Lower lobe of right lung (tissue), 2 donors: ENCODE data around the gene SLC16A6. TPM values are rescaled to one million over a fixed set of nuclear protein-coding genes. Genes with fewer than 3 reads are reported as not detected.
"Not testable (repeated sequence)": the region's sequence is repeated elsewhere in the genome, so short reads cannot be mapped to it uniquely, and the experiment has no call there.

Source experiments
- ATAC-seq, 2 donors: fragments of 200-7000 bp; cut with Tn5 transposase; one replicate each; pipeline ENCODE4 v1.9.1; 2020 to 2022; ENCODE audit warnings: mild to moderate bottlenecking in 2 of 2, moderate library complexity in 2 of 2
- DNase-seq: peaks from one replicate; pipeline ENCODE4 v3.0.0-alpha.2; 2020
- H3K27ac ChIP-seq: fragments of 200-600 bp; one replicate; pipeline ENCODE4 v1.8.0; 2022
- H3K27me3 ChIP-seq: fragments of 200-600 bp; one replicate; pipeline ENCODE4 v1.8.0; 2022; ENCODE audit warnings: low read depth
- H3K36me3 ChIP-seq: fragments of 200-600 bp; one replicate; pipeline ENCODE4 v1.8.0; 2022; ENCODE audit warnings: mild to moderate bottlenecking
- H3K4me1 ChIP-seq: fragments of 200-600 bp; one replicate; pipeline ENCODE4 v1.8.0; 2022
- H3K4me3 ChIP-seq: fragments of 200-600 bp; one replicate; pipeline ENCODE4 v1.8.0; 2022; ENCODE audit warnings: mild to moderate bottlenecking
- H3K9me3 ChIP-seq: fragments of 200-600 bp; one replicate; pipeline ENCODE4 v1.8.0; 2022
- intact Hi-C: fragments of 100-400 bp; cut with DNase I; formaldehyde crosslinking; loops from one replicate; pipeline ENCODE4 v1.11.0; 2022
- total RNA-seq: library from RNA; stranded (reverse); fragmentation: NEBNext Ultra II Directional; extraction: Animal tissue kit (Norgen Biotek cat#: 25700); gene quantifications from one replicate; pipeline ENCODE4 v1.2.1, GENCODE V29; 2021
- TF ChIP-seq, protein P1 (sequence below): fragments of 200-600 bp; IDR thresholded peaks from one replicate; pipeline ENCODE4 v1.8.0; 2022; ENCODE audit warnings: antibody characterized with exemption, mild to moderate bottlenecking
- donor health status: DM: no; HTN: yes; CAD: no; lungs with severe emphysema.

Gene SLC16A6
- total RNA-seq, 1 donor from 2014 or later = 7.5 TPM

DNA sequence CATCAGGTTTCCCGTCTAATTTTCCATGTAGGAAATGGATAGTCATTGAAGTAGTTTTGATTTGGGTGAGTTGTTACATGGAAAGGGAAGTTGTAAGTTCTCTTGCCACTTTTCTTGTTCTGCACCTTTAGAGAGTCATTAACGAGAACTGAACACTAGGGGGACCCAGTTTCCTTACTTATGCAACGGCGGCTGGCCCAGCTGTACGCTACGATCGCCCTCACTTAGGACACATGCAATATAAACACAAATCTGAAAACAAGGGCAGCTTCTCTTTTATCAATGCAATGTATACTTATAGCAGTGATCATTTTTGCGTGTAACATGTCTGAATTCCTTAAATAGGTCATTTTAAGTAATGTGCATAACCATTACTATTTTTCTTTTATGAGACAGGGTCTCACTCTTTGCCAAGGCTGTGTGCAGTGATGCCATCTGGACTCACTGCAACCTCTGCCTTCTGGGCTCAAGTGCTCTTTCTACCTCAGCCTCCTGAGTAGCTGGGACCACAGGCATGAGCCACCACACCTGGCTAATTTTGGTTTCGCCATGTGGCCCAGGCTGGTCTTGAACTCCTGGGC, 27.7 kb downstream of the SLC16A6 start:
- H3K4me3 ChIP-seq, H3K27ac ChIP-seq, DNase-seq, intact Hi-C loops, H3K9me3 ChIP-seq, H3K36me3 ChIP-seq, H3K27me3 ChIP-seq: not testable (repeated sequence)
- ATAC-seq = peak; percentile 80 to 82
- TF ChIP-seq, protein P1, sequence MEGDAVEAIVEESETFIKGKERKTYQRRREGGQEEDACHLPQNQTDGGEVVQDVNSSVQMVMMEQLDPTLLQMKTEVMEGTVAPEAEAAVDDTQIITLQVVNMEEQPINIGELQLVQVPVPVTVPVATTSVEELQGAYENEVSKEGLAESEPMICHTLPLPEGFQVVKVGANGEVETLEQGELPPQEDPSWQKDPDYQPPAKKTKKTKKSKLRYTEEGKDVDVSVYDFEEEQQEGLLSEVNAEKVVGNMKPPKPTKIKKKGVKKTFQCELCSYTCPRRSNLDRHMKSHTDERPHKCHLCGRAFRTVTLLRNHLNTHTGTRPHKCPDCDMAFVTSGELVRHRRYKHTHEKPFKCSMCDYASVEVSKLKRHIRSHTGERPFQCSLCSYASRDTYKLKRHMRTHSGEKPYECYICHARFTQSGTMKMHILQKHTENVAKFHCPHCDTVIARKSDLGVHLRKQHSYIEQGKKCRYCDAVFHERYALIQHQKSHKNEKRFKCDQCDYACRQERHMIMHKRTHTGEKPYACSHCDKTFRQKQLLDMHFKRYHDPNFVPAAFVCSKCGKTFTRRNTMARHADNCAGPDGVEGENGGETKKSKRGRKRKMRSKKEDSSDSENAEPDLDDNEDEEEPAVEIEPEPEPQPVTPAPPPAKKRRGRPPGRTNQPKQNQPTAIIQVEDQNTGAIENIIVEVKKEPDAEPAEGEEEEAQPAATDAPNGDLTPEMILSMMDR = peak; percentile 61
- H3K4me1 ChIP-seq = peaks cover 15% of the 10 kb centered on the region

DNA sequence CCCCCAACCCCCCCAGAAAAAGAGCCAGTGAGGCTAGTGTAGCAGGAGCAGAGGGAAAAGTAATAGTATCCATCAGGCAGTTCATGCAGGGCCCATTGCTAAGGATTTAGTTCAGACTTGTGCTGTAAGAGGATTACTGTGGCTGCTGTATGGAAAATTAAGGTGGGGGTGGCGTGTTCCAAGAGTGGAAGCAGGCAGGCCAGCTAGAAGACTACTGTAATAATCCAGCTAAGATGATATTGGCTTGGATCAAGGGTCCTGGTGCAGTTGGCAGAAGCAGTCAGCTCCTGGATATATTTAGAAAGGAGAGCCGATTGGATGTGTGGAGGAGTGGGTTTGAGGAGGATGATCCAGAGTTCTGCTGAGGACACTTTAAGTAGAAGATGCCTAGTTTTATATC, 28.5 kb downstream of the SLC16A6 start:
- ATAC-seq, DNase-seq, H3K27ac ChIP-seq, H3K4me3 ChIP-seq, H3K36me3 ChIP-seq, intact Hi-C loops, H3K27me3 ChIP-seq, H3K9me3 ChIP-seq: not testable (repeated sequence)
- peaks cover 19% of the 10 kb centered on the region for H3K4me1 ChIP-seq

DNA sequence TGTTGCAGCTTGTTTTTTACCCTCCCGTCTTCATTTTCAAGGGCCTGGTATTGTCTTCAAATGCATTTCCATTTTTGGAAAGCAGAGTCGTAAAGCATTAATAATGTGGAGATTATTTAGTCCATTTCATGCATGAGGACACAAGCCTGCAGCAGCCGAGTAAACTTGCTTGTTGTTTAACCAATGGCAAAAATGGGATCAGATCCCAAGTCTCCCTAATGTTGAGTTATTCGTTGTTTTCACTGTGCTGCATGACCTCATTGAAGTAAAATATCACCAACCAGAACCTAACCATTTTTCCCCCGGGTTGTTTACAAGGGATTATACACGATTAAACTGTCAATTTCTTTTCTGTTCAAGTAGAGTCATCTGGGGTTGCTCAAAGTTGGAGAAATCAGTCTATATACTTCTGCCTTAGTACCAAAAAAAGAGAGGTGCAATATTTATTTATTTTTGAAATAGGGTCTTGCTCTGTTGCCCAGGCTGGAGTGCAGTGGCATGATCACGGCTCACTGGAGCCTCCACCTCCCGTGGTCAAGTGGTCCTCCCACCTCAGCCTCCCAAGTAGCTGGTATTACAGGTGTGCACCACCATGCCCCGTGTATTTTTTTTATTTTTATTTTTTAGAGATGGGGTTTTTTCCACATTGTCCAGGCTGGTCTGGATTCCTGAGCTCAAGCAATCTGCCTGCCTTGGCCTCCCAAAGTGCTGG, 30.7 kb downstream of the SLC16A6 start:
- no peak for ATAC-seq
- H3K9me3 ChIP-seq = no peaks in the 10 kb centered on the region
- H3K4me3 ChIP-seq = no peak overlapping the region
- intact Hi-C loops = no loop called here
- H3K27ac ChIP-seq = no peak overlapping the region
- peaks cover 19% of the 10 kb centered on the region for H3K4me1 ChIP-seq
- TF ChIP-seq, protein P1 = no peak
- DNase-seq = no peak
- H3K36me3 ChIP-seq = peaks cover 21% of the 10 kb centered on the region
- no peaks in the 10 kb centered on the region for H3K27me3 ChIP-seq

DNA sequence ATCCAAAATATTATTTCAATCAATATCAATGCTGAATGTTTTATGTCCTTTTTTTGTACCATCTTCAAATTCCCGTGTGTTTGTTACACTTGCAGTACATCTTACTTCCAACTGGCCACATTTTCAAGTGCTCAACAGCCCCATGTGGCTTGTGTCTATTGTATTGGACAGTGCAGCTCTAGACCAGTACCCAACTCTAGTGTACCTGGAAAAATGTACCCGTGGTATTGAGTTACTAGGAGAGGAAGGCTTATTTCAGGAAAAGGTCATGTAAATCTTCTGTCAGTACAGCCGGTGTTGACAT, 31.3 kb downstream of the SLC16A6 start:
- Histone ChIP-seq H3K4me1 (peaks cover 19% of the 10 kb centered on the region), H3K27ac (peak overlapping the region; percentile 83), H3K36me3 (peaks cover 27% of the 10 kb centered on the region)
- DNase-seq, intact Hi-C loops, H3K4me3 ChIP-seq, H3K9me3 ChIP-seq, ATAC-seq, H3K27me3 ChIP-seq: not testable (repeated sequence)

DNA sequence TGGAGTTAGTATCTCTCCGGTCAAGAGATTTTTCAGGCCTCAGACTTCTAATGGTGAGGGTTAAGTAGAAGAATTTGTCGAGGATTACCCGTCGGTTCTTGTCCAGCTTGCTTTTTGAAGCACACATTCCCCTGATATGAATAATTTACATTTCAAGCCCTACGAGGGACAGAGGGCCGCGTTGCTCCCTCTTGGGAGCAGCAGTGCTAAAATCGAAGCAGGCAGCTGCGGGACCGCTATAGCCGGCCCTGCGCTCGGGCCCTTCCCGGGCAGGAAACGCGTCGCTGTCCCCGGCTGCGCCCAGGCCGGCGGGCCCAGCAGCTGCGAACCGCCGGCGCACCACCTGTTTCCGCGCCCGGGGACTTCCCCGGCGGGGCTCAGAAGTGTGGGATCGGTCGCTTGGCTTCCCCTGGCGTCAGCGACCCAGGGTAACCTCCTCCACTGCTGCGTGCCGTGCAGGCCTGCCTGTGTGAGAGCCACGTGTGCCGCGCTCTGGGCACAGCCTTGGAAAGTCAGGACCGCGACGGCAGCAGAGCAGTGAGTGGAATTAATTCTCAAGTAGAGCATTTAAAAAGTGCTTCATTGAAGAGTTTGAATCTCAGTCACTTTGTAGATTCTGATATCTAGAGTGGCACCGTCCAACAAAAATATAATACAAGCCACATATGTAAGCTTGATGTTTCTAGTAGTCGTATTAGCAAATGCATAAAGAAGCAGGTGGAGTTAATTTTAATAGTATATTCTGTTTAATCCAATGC, 31.9 kb downstream of the SLC16A6 start:
- intact Hi-C loops, H3K27me3 ChIP-seq, H3K9me3 ChIP-seq: not testable (repeated sequence)
- H3K36me3 ChIP-seq = peaks cover 32% of the 10 kb centered on the region
- DNase-seq (peak; percentile 79), ATAC-seq (peak; percentile 95 to 96)
- H3K4me1 ChIP-seq = peaks cover 24% of the 10 kb centered on the region
- H3K4me3 ChIP-seq = peak overlapping the region; percentile 25
- H3K27ac ChIP-seq = peak overlapping the region; percentile 83

DNA sequence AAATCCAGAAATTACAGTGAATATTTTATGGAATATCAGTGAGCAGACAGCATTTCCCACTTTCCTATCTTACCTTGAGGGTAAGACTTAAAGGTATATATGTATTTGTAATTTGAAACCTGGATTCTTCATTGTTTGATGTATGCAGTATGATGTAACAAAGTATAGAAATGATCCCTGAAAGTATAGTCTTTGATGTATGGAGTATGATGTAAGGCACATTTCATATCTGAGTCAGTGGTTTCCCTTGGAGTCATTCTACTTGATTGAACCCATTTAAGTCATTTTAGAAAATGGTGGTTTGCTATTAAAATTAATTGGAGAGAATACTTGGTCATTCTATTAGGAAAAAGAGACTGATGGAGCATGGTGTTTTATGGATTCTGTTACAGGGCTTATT, 33.0 kb downstream of the SLC16A6 start:
- Histone ChIP-seq H3K4me1 (peaks cover 23% of the 10 kb centered on the region), H3K9me3 (no peaks in the 10 kb centered on the region), H3K36me3 (peaks cover 35% of the 10 kb centered on the region), H3K27ac (peak overlapping the region; percentile 83), H3K27me3 (no peaks in the 10 kb centered on the region), H3K4me3 (no peak overlapping the region)
- DNase-seq (no peak), ATAC-seq (no peak)
- TF ChIP-seq, protein P1 = no peak
- intact Hi-C loops = no loop called here

DNA sequence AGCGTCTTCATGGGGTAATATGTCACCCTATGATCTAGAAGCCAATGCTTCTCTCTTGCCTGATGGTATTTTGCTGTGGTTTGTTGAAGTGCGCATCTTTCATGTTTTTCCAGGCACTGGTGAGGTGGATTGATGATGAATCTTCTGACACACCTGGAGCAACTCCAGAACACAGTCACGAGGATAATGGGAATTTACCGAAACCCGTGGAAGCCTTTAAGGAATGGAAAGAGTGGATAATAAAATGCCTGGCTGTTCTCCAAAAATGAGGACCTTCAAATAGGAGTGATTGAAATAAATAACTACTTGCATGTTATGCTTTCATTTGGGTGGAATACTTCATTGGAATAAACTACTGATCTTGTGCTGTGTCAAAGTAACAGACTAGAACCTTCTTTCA, 34.2 kb downstream of the SLC16A6 start:
- Histone ChIP-seq H3K4me1 (peaks cover 23% of the 10 kb centered on the region), H3K36me3 (peaks cover 43% of the 10 kb centered on the region)
- DNase-seq, H3K4me3 ChIP-seq, H3K9me3 ChIP-seq, intact Hi-C loops, H3K27me3 ChIP-seq, ATAC-seq, H3K27ac ChIP-seq: not testable (repeated sequence)
